K562 (cell line): ENCODE measurements around the gene MAD1L1. TPM values are rescaled to one million over a fixed set of nuclear protein-coding genes. Genes with fewer than 3 reads are reported as not detected.

Source experiments
- ATAC-seq: fragments of 200-7000 bp; cut with Tn5 transposase; 3 replicates; pipeline ENCODE4 v1.9.1; 2020; ENCODE audit warnings: moderate library complexity
- BruUV-seq: library from RNA; stranded (reverse); fragments of 400-500 nt; replicated peaks from 2 replicates; lab custom pipeline; 2021; lab: Mats Ljungman, UMichigan
- CTCF ChIA-PET: fragments of 300-600 bp; formaldehyde crosslinking; extraction: SDS; loops from one replicate; lab custom pipeline; 2021; ENCODE audit warnings: low intra/inter-chr PET ratio; lab: Yijun Ruan, JAX
- POLR2A ChIA-PET: fragments of 300-600, 350-650 bp; sonication (Branson Sonifier 250); formaldehyde crosslinking; extraction: SDS; loops from one replicate; lab custom pipeline; 2021; ENCODE audit warnings: antibody characterized with exemption, inconsistent platforms; lab: Yijun Ruan, JAX
- DNase-seq, 4 experiments: peaks; one replicate each; pipeline versions ENCODE4 v3.0.0 to v3.0.0-alpha.2; 2011 to 2018; ENCODE audit warnings: low spot score in 3 of 4, mixed read lengths in 3 of 4; ENCODE audit errors: extremely low read depth in 1 of 4
- FAIRE-seq: peaks from 2 replicates; lab custom pipeline; 2011; peaks lifted over from hg19 to GRCh38; lab: Jason Lieb, UNC
- H2AFZ ChIP-seq: 2 replicates; pipeline ENCODE4 v1.6.0; 2011; ENCODE audit warnings: low read depth, low read length, control low read depth, inconsistent platforms
- H3K27ac ChIP-seq: fragments of 200-600 bp; 3 replicates; pipeline ENCODE4 v1.8.0; 2011; ENCODE audit warnings: low read depth, mild to moderate bottlenecking, control low read depth, inconsistent platforms, low read length, moderate library complexity, mixed read lengths; ENCODE audit errors: extremely low read depth
- H3K27me3 ChIP-seq, 2 experiments: fragments of 300-600 bp in 1 of 2; 2 replicates in 1 of 2; 3 replicates in 1 of 2; pipeline versions ENCODE4 v1.6.0 to v1.8.0; 2011; ENCODE audit warnings: inconsistent platforms in 2 of 2, low read length in 2 of 2, mild to moderate bottlenecking in 1 of 2, mixed read lengths in 1 of 2, moderate library complexity in 1 of 2; ENCODE audit not compliant: control insufficient read depth in 2 of 2, insufficient read depth in 2 of 2
- H3K36me3 ChIP-seq: fragments of 300-600 bp; 3 replicates; pipeline ENCODE4 v1.8.0; 2011; ENCODE audit warnings: mild to moderate bottlenecking, low read length, inconsistent platforms; ENCODE audit not compliant: control insufficient read depth, insufficient read depth
- H3K4me1 ChIP-seq, 2 experiments: fragments of 200-600 bp in 1 of 2; replicated peaks in 1 of 2; 2 replicates in 1 of 2; 3 replicates in 1 of 2; pipeline versions ENCODE4 v1.5.1 to v1.8.0; 2011; ENCODE audit warnings: inconsistent platforms in 2 of 2, low read length in 2 of 2, mild to moderate bottlenecking in 1 of 2, mixed read lengths in 1 of 2, moderate library complexity in 1 of 2; ENCODE audit not compliant: control insufficient read depth in 2 of 2, insufficient read depth in 2 of 2
- H3K4me2 ChIP-seq: 2 replicates; pipeline ENCODE4 v1.6.1; 2011; ENCODE audit warnings: low read length, control low read depth, inconsistent platforms, mixed read lengths; ENCODE audit not compliant: insufficient read depth
- H3K4me3 ChIP-seq: fragments of 200-600 bp; sonication (generic), shearing (Covaris generic); 2 replicates; pipeline ENCODE4 v1.5.1; 2016; ENCODE audit warnings: control low read depth, inconsistent platforms
- H3K79me2 ChIP-seq: fragments of 200-600 bp; 3 replicates; pipeline ENCODE4 v1.8.0; 2011; ENCODE audit warnings: low read length, inconsistent platforms; ENCODE audit not compliant: control insufficient read depth, insufficient read depth
- H3K9ac ChIP-seq, 2 experiments: 2 replicates each; pipeline versions ENCODE4 v1.6.0 to v1.6.1; 2011; ENCODE audit warnings: low read depth in 2 of 2, low read length in 2 of 2, control low read depth in 1 of 2, inconsistent platforms in 1 of 2, mild to moderate bottlenecking in 1 of 2, mixed read lengths in 1 of 2; ENCODE audit not compliant: insufficient read depth in 1 of 2
- H3K9me1 ChIP-seq: one replicate; pipeline ENCODE4 v1.6.0; 2011; ENCODE audit warnings: inconsistent platforms, mild to moderate bottlenecking, low read length, moderate library complexity; ENCODE audit not compliant: control insufficient read depth, insufficient read depth
- H3K9me3 ChIP-seq: replicated peaks from 2 replicates; pipeline ENCODE4 v1.5.1; 2011; ENCODE audit warnings: low read depth, low read length, inconsistent platforms; ENCODE audit not compliant: control insufficient read depth, insufficient read depth
- H4K20me1 ChIP-seq: replicated peaks from 2 replicates; pipeline ENCODE4 v1.6.1; 2011; ENCODE audit warnings: low read length, inconsistent platforms, mixed read lengths; ENCODE audit not compliant: control insufficient read depth, insufficient read depth
- NCOA4 ChIP-seq: fragments of 450-650 bp; IDR thresholded peaks from 2 replicates; pipeline ENCODE4 v1.6.1; 2018; ENCODE audit warnings: mild to moderate bottlenecking; ENCODE audit not compliant: partially characterized antibody
- YY1 ChIP-seq, 3 experiments: IDR thresholded peaks; 2 replicates each; pipeline ENCODE4 v1.6.1; 2011; ENCODE audit warnings: low read length in 2 of 3, mild to moderate bottlenecking in 2 of 3, moderate library complexity in 2 of 3, borderline replicate concordance in 1 of 3, control low read depth in 1 of 3, low read depth in 1 of 3; ENCODE audit not compliant: insufficient read depth in 3 of 3, insufficient replicate concordance in 2 of 3, control insufficient read depth in 1 of 3, insufficient read length in 1 of 3; ENCODE audit errors: extremely low read depth in 1 of 3
- ZNF217 ChIP-seq: sonication (generic); formaldehyde crosslinking; IDR thresholded peaks from 2 replicates; pipeline ENCODE4 v1.8.0; 2022; ENCODE audit warnings: mild to moderate bottlenecking, missing genetic modification reagents
- WGBS: fragments of 100-300 bp; shearing (Covaris generic); methylation state at CpG from one replicate; pipeline ENCODE4 v1.1.6; 2016; ENCODE audit warnings: low coverage, mixed read lengths; ENCODE audit not compliant: insufficient coverage; ENCODE audit errors: missing lambda C conversion rate; 5-methylcytosine and 5-hydroxymethylcytosine counted together
- in situ Hi-C: fragments of 300-500 bp; cut with MboI; formaldehyde crosslinking; loops from 4 replicates; pipeline ENCODE4 v1.15.0; 2018; ENCODE audit warnings: inconsistent platforms, mixed read lengths
- intact Hi-C: fragments of 100-400 bp; cut with micrococcal nuclease; formaldehyde crosslinking; loops from 2 replicates; pipeline ENCODE4 v1.14.2; 2022
- polyA plus RNA-seq, 8 experiments: library from polyadenylated mRNA; depleted of rRNA in 4 of 8; stranded (reverse) in 5 of 8; unstranded in 3 of 8; fragments of >200 nt; fragmentation: Nextera tagmentation in 2 of 8; fragmentation: Illumina TruSeq in 1 of 8; extraction: Ambion mirVana in 2 of 8; extraction: Trizol in 1 of 8; gene quantifications; 2 replicates each; pipeline versions ENCODE4 v1.2.1 to v1.2.3, GENCODE V29; 2011 to 2014; ENCODE audit warnings: inconsistent platforms in 1 of 8, missing spikeins in 1 of 8
- total RNA-seq, 7 experiments: library from RNA; depleted of rRNA in 6 of 7; stranded (reverse); fragments of >200 nt in 6 of 7; fragmentation: Illumina TruSeq in 2 of 7; extraction: Trizol in 2 of 7; gene quantifications; 2 replicates each; pipeline versions ENCODE4 v1.2.1 to v1.2.3, GENCODE V29; 2011 to 2021; ENCODE audit warnings: low replicate concordance in 1 of 7

Gene MAD1L1
- total and polyA plus RNA-seq, 9 of the 15 experiments (the other 6 are each of a cell fraction or from before 2014, with no cell fraction given): 1.7 to 89.7 (median 18.0) TPM

DNA sequence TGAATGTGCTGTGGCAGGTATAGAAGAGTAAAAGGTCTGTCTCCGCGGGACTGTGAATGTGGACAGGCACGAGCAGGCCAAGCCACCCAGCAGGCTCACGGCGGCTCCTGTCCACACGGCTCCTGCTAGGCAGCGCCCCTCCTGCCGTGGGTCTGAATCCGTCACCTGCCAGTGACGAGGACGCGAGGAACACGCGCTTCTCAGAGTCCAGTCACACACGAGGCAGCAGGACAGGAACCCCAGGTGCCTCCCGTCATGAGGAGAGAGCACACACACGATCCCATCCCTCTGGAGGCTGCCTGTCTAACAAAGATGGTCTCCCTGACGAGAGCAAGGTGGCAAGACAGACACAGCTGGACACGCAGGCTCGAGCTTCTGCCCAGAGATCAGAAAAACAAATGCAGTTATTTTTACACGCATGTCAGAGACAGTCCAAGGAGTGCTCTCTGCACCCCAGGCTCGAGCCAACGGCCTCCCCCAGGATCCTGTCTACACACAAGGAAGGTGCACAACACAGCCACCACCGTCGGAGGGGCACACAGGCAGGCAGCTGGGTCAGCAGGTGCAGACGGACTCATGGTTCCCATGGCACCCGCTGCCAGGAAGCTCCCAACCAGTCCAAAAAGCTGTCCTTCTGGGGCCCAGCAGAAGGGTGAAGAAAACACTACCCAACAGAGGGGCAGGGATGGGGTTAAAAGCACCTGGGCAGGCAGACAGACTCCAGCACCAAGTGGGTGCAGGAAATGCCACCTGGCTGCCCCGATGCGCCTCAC is 103.2 kb downstream of the MAD1L1 start:
- no peaks in the 10 kb centered on the region for H3K27me3 ChIP-seq
- FAIRE-seq (no peak), DNase-seq (no peak), ATAC-seq (no peak)
- no peak overlapping the region for H2AFZ ChIP-seq
- H3K27ac ChIP-seq: no peak overlapping the region
- BruUV-seq: no TSS peak
- in situ Hi-C loops: no loop called here
- peaks cover 12% of the 10 kb centered on the region; the same call in 1 of the 3 replicates for H3K36me3 ChIP-seq
- intact Hi-C loops: no loop called here
- no peaks in the 10 kb centered on the region for H3K9me3 ChIP-seq
- POLR2A ChIA-PET: interaction anchor here (0.6 to 1.5 kb wide), 4 partner anchors 10 to 431 kb away, joined by 3 to 5 read pairs (median 4); partner anchors contain the start of genes MRM2 and NUDT1
- peak overlapping the region in 1 of 2 experiments; percentile 61; a peak in 2 of 4 replicates for H3K9ac ChIP-seq
- TF ChIP-seq ZNF217 (CRISPR knock-in tag) (no peak), NCOA4 (no peak), YY1 (IDR thresholded peaks at IDR 0.05; ENCODE audit: borderline replicate concordance in 1 of 3, control insufficient read depth in 1 of 3, extremely low read depth in 1 of 3, insufficient read depth in 3 of 3, insufficient read length in 1 of 3, insufficient replicate concordance in 2 of 3, low read depth in 1 of 3, low read length in 2 of 3) (peak in 1 of 3 experiments; percentile 36)
- no peaks in the 10 kb centered on the region for H3K79me2 ChIP-seq
- CTCF ChIA-PET: no interaction called here
- WGBS: 84% methylated on average over 25 of the region's 29 CpGs
- no peak overlapping the region for H3K4me3 ChIP-seq
- no peaks in the 10 kb centered on the region for H3K9me1 ChIP-seq
- H4K20me1 ChIP-seq: peaks cover 5% of the 10 kb centered on the region; the same call in 1 of the 2 replicates
- H3K4me2 ChIP-seq: no peak overlapping the region
- peaks cover 0 to 20% of the 10 kb centered on the region in 2 experiments; a peak in 1 of 5 replicates for H3K4me1 ChIP-seq
